HL-60 (cell line): ENCODE measurements around the gene JPH4.

Experiments
- DNase-seq, 2 experiments: peaks; one replicate each; pipeline ENCODE4 v3.0.0-alpha.2; 2010 to 2020; ENCODE audit warnings: low read depth in 1 of 2, low spot score in 1 of 2
- H3K27ac ChIP-seq: fragments of 250-450 bp; sonication (Bioruptor Pico); replicated peaks from 2 replicates; pipeline ENCODE4 v1.5.1; 2020; ENCODE audit warnings: mild to moderate bottlenecking, moderate library complexity
- H3K27me3 ChIP-seq: fragments of 250-450 bp; sonication (Bioruptor Pico); 2 replicates; pipeline ENCODE4 v1.5.1; 2021; ENCODE audit warnings: mild to moderate bottlenecking, moderate library complexity; ENCODE audit not compliant: insufficient read depth, poor library complexity, severe bottlenecking
- H3K4me3 ChIP-seq: replicated peaks from 2 replicates; pipeline ENCODE4 v1.5.1; 2011; ENCODE audit warnings: mild to moderate bottlenecking, control low read depth, low read length; ENCODE audit not compliant: insufficient read depth
- GABPA ChIP-seq: IDR thresholded peaks from 2 replicates; pipeline ENCODE4 v1.6.1; 2012; ENCODE audit warnings: low read depth
- POLR2AphosphoS5 ChIP-seq: IDR thresholded peaks from 2 replicates; pipeline ENCODE4 v1.6.1; 2012; ENCODE audit warnings: low read depth
- SPI1 ChIP-seq: IDR thresholded peaks from 2 replicates; pipeline ENCODE4 v1.6.1; 2012; ENCODE audit warnings: low read depth, mild to moderate bottlenecking, borderline replicate concordance
- TF ChIP-seq, protein P1 (sequence below): IDR thresholded peaks from 2 replicates; pipeline ENCODE4 v1.6.1; 2012; ENCODE audit warnings: low read depth; ENCODE audit not compliant: insufficient replicate concordance
- TF ChIP-seq, protein P2 (sequence below): IDR thresholded peaks from one replicate; pipeline ENCODE4 v1.5.1; 2011; ENCODE audit warnings: low read length, control low read depth, inconsistent platforms; ENCODE audit not compliant: insufficient read depth

Gene JPH4

DNA sequence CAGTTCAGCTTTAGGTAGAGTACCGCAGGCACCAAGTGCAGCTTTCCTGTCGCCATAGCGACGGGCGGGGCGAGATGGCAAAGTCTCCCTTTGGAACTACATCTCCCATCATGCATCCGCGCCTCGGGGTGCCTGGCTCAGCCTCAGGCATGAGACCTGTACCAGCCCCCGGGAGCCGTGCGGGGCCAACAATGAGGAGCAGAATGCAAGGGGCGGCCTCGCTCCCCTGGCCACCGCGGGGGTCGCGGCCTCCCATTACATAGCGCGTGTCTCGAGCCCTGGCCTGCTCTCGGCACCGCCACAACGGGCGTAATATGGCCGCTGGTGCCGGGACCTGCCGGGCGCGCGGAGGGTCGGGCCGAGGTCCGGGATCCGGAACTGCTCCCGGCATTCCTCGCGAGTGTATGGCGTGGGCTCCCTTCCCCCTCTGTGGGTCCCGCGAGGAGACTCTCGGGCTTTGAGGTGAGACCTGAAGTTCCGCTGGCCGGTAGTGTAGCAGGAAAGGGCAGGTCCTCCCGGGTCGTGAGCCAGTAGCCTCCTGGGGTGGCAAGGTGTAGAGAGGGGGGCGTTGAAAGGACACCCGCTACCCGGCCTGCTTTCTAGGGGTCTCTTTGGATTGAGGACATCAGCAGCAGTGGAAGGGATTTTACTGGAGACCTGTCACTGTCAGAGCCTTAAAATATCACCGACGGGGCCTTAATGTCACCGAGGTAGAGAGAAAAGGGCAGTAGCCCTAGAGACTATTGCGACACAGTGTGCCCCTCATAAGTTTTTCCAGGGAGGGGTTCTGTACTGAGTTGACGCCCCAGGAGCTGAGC, 22.5 kb downstream of the JPH4 start, which contains the start of gene THTPA:
TSS of gene THTPA (plus strand) at position 390 of the 818 bp plus-strand sequence. CDS start 487 bp downstream, outside the sequence.
- Histone ChIP-seq H3K4me3 (peak within 1 kb of the TSS; percentile 63), H3K27me3 (no peaks in the 10 kb centered on the region), H3K27ac (peak within 1 kb of the TSS; percentile 96)
- TF ChIP-seq, protein P1, sequence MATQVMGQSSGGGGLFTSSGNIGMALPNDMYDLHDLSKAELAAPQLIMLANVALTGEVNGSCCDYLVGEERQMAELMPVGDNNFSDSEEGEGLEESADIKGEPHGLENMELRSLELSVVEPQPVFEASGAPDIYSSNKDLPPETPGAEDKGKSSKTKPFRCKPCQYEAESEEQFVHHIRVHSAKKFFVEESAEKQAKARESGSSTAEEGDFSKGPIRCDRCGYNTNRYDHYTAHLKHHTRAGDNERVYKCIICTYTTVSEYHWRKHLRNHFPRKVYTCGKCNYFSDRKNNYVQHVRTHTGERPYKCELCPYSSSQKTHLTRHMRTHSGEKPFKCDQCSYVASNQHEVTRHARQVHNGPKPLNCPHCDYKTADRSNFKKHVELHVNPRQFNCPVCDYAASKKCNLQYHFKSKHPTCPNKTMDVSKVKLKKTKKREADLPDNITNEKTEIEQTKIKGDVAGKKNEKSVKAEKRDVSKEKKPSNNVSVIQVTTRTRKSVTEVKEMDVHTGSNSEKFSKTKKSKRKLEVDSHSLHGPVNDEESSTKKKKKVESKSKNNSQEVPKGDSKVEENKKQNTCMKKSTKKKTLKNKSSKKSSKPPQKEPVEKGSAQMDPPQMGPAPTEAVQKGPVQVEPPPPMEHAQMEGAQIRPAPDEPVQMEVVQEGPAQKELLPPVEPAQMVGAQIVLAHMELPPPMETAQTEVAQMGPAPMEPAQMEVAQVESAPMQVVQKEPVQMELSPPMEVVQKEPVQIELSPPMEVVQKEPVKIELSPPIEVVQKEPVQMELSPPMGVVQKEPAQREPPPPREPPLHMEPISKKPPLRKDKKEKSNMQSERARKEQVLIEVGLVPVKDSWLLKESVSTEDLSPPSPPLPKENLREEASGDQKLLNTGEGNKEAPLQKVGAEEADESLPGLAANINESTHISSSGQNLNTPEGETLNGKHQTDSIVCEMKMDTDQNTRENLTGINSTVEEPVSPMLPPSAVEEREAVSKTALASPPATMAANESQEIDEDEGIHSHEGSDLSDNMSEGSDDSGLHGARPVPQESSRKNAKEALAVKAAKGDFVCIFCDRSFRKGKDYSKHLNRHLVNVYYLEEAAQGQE, result no peak
- TF ChIP-seq POLR2AphosphoS5 (peak; percentile 63), GABPA (peak; percentile 44), SPI1 (no peak)
- TF ChIP-seq, protein P2, sequence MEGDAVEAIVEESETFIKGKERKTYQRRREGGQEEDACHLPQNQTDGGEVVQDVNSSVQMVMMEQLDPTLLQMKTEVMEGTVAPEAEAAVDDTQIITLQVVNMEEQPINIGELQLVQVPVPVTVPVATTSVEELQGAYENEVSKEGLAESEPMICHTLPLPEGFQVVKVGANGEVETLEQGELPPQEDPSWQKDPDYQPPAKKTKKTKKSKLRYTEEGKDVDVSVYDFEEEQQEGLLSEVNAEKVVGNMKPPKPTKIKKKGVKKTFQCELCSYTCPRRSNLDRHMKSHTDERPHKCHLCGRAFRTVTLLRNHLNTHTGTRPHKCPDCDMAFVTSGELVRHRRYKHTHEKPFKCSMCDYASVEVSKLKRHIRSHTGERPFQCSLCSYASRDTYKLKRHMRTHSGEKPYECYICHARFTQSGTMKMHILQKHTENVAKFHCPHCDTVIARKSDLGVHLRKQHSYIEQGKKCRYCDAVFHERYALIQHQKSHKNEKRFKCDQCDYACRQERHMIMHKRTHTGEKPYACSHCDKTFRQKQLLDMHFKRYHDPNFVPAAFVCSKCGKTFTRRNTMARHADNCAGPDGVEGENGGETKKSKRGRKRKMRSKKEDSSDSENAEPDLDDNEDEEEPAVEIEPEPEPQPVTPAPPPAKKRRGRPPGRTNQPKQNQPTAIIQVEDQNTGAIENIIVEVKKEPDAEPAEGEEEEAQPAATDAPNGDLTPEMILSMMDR, result no peak
- peak; percentile 87 to 94 for DNase-seq

DNA sequence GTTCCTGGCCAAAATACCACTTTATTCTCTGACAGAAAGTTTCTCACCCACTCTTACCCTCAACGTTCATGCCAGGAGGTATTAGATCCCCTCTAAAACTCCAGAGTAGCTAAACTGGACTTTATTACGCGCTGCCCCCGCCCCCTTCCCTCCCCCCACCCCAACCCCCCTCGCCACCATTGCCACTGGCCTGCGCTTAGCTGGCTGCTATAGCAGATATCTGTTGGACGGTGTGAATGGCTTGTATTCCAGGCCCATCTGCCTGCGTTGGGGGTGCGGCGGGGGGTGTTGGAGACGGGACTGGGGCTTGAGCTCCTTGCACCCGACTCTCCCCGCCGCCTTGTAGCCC, 23.1 kb downstream of the JPH4 start:
- Histone ChIP-seq H3K27me3 (no peaks in the 10 kb centered on the region), H3K4me3 (peak overlapping the region; percentile 63), H3K27ac (peak overlapping the region; percentile 96)
- no peak for DNase-seq
- TF ChIP-seq SPI1, result no peak
- TF ChIP-seq, protein P2, result no peak
- TF ChIP-seq POLR2AphosphoS5, result no peak
- TF ChIP-seq, protein P1, result no peak
- TF ChIP-seq GABPA, result no peak

DNA sequence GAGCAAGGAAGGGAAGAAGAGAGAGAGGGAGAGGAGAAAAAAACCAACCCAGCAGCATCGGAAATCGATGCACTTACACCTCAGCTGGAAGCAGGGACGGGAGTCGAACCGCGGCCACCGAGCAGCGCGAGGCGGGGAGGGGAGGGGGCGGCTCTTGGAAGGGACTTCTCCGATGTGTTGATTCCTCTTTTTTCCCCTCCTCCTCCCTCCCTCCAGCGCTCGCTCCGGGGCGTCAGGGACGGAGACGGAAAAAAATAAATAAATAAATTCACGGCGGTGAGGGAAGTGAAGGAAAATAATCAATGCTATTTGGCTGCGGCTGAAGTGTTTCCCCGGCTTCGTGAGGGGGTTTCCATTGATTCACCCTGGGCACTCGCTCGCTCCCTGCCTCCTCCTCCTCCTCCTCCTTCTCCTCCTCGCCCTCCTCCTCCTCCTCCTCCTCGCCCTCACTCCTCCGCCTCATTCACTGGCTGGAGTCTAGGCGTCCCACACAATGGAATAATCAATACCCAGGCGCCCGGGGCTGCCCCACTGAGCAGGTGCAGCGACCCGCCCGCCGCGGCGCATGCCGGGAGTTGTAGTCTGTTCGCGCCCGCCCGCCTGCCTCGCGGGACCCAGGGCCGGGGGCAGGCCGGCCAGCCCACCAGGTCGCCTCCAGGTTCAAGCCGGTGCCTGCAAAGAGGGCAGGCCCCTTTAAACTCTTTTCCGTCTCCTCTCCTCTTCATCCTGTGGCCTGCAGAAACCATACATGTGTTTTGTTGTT, 27.1 kb downstream of the JPH4 start, which contains the start of gene ZFHX2:
TSS of gene ZFHX2 (minus strand) at position 500 of the 763 bp plus-strand sequence. CDS start 16,440 bp downstream, outside the sequence.
- DNase-seq, result peak in 1 of 2 experiments; percentile 71
- H3K27me3 ChIP-seq, result no peaks in the 10 kb centered on the region
- TF ChIP-seq SPI1, result no peak
- no peak for TF ChIP-seq POLR2AphosphoS5
- TF ChIP-seq, protein P1, result no peak
- TF ChIP-seq, protein P2, result no peak
- TF ChIP-seq GABPA, result no peak
- H3K4me3 ChIP-seq, result peak within 1 kb of the TSS; percentile 74
- H3K27ac ChIP-seq, result peak within 1 kb of the TSS; percentile 47
